H1 (cell line): ENCODE results near the gene MAPT.

Experiments used
- BCL11A ChIP-seq, 2 experiments: IDR thresholded peaks; one replicate each; pipeline ENCODE4 v1.6.1; 2011; ENCODE audit warnings: low read depth in 2 of 2, low read length in 2 of 2, mild to moderate bottlenecking in 2 of 2
- CHD2 ChIP-seq: IDR thresholded peaks from 2 replicates; pipeline ENCODE4 v1.6.1; 2012; ENCODE audit warnings: low read length, improper control_type of control experiment
- CTCF ChIP-seq, 3 experiments: IDR thresholded peaks; 1 replicate in 2 of 3; 2 replicates in 1 of 3; pipeline versions ENCODE4 v1.5.1 to v1.6.1; 2011; ENCODE audit warnings: low read length in 3 of 3, mild to moderate bottlenecking in 3 of 3, inconsistent platforms in 2 of 3, low read depth in 1 of 3, moderate library complexity in 1 of 3; ENCODE audit not compliant: insufficient read depth in 1 of 3; ENCODE audit errors: control extremely low read depth in 1 of 3
- EGR1 ChIP-seq: IDR thresholded peaks from 2 replicates; pipeline ENCODE4 v1.6.1; 2011; ENCODE audit warnings: low read depth, low read length, borderline replicate concordance
- EZH2 ChIP-seq: fragments of 200-600 bp; sonication (generic); IDR thresholded peaks from 2 replicates; pipeline ENCODE4 v1.7.1; 2012; ENCODE audit warnings: low read depth, mild to moderate bottlenecking, moderate library complexity, low read length, inconsistent platforms; ENCODE audit not compliant: severe bottlenecking
- PHF8 ChIP-seq: fragments of 200-600 bp; sonication (generic); conservative IDR thresholded peaks from 2 replicates; pipeline ENCODE4 v1.7.1; 2012; ENCODE audit warnings: low read depth, mild to moderate bottlenecking, inconsistent platforms, low read length, moderate library complexity
- POLR2A ChIP-seq, 2 experiments: IDR thresholded peaks; 1 replicate in 1 of 2; 2 replicates in 1 of 2; pipeline ENCODE4 v1.6.1; 2011; ENCODE audit warnings: low read depth in 2 of 2, low read length in 2 of 2, mild to moderate bottlenecking in 2 of 2; ENCODE audit errors: control extremely low read depth in 1 of 2
- RAD21 ChIP-seq, 2 experiments: IDR thresholded peaks in 1 of 2; conservative IDR thresholded peaks in 1 of 2; 2 replicates each; pipeline ENCODE4 v1.6.1; 2011; ENCODE audit warnings: low read depth in 2 of 2, low read length in 2 of 2, improper control_type of control experiment in 1 of 2, inconsistent platforms in 1 of 2, mild to moderate bottlenecking in 1 of 2, moderate library complexity in 1 of 2
- SRF ChIP-seq: IDR thresholded peaks from 2 replicates; pipeline ENCODE4 v1.6.1; 2011; ENCODE audit warnings: mild to moderate bottlenecking, low read depth, low read length, moderate library complexity
- SUZ12 ChIP-seq: fragments of 200-600 bp; sonication (generic); IDR thresholded peaks from 2 replicates; pipeline ENCODE4 v1.6.1; 2012; ENCODE audit warnings: mild to moderate bottlenecking, inconsistent platforms, low read length, moderate library complexity, mixed read lengths
- TAF7 ChIP-seq: optimal IDR thresholded peaks from 2 replicates; pipeline ENCODE3; 2011; ENCODE audit warnings: low read depth, mild to moderate bottlenecking, inconsistent platforms, low read length, moderate library complexity, borderline replicate concordance
- TCF12 ChIP-seq: IDR thresholded peaks from 2 replicates; pipeline ENCODE4 v1.6.1; 2011; ENCODE audit warnings: low read depth, mild to moderate bottlenecking, low read length
- YY1 ChIP-seq: IDR thresholded peaks from 2 replicates; pipeline ENCODE4 v1.6.1; 2011; ENCODE audit warnings: low read depth, mild to moderate bottlenecking, low read length

- TF ChIP-seq SUZ12 (no peak), PHF8 (no peak), TAF7 (no peak), BCL11A (IDR thresholded peaks at IDR 0.05; ENCODE audit: low read depth in 2 of 2, low read length in 2 of 2) (no peak), POLR2A (IDR thresholded peaks at IDR 0.05; ENCODE audit: control extremely low read depth in 1 of 2, low read depth in 2 of 2, low read length in 2 of 2) (no peak), CTCF (IDR thresholded peaks at IDR 0.05; ENCODE audit: control extremely low read depth in 1 of 3, insufficient read depth in 1 of 3, low read depth in 1 of 3, low read length in 3 of 3) (no peak), YY1 (no peak), CHD2 (no peak), EGR1 (no peak), EZH2 (no peak), RAD21 (IDR thresholded peaks at IDR 0.05 in 1 of 2, conservative IDR thresholded peaks at IDR 0.05 in 1 of 2; ENCODE audit: low read depth in 2 of 2, low read length in 2 of 2) (no peak), TCF12 (no peak), SRF (no peak)
Measured at GRCh38 chr17:46032909-46033308, 138.6 kb downstream of the MAPT start.
